ENCODE measurements around the gene OLFML2B.

Gene OLFML2B

DNA sequence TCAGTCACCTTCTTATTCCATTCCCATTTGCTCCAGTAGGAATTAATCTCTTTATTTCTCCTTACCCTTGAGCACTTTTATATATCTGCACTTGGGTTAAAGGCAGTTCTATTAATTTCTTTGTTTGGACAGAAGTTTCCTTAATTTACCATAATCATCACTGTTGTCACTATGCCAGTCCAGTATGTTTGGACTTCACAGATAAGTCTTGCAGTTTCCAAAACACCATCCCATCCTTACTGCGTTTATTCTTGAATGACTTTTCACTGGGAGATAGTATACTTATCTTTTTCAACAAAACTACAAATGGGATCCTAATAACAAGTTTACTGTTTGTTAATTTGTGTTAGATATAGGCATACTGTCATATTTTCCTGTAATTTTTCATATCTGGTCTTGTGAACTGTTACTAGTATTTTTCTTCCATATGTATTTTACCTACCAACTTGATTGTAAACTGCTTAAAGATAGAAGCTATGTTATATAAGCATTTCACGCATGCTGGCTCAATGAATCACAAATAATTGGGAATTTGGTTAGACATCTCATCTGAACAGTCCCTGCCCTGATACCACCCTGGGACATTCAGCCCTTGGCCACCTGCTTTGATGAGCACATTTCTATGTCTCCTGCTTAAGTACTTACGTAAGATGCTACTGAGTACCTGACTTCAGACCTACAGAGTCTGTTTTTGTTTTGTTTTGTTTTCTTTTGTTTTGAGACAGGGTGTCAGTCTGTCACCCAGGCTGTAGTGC, 78.2 kb downstream of the OLFML2B start:
- DNase-seq (ENCODE audit: low read depth, low spot score) = no peak

DNA sequence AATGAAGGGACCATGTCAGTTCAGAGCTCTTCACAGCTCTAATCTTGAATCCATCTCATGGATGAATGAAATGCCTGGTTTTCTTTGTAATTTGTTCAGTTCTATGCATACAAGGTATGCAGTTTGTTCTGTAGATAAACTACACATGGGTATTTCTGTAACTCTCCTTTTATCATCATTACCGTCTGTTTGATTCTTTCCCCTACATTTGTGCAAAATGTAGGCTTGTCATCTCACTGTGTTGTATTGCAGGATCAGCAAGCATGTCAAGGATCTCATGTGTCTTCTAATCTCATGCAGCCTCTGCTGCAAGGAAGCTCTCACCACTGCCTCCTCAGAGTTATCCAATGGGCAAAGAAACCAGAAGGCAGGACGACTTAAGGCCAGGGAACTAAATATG, 79.3 kb downstream of the OLFML2B start:
- DNase-seq (ENCODE audit: low read depth, low spot score) = no peak

GRCh38 chr1:161943737-161944136, 79.9 kb downstream of the OLFML2B start:
- no peak for DNase-seq (ENCODE audit: low read depth, low spot score)

DNA sequence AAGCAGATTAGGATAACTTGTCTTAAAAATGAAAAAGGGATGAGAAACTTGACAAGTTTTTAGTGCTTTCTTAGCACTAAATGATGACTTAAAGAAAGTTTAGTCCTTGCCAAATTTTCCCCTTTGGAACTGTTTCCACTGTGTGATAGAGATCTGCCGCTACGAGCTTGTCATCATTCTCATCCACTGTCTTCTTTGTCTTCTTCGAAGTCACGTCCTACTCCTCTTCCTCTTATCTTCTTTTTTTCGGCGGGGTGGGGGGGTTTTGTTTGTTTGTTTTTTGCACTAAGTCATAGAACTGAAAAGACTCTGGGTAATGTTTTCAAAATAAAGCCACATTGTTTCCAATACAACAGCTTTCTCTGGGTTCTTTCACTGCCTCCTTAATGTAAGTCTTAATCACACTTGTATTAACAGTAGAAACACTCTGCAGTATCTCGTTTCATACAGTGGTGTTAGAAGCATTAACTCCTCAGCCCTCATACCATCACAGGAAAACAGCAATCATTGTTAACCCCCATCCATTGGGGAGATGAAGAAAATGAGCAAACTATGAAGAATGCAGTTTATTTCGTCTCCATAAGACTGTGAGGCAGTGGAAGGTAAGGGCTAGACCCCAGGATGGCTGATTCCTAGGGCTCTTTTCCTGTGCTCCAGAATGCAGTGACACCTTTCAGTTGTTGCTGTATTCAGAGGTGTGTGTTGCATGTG, 81.8 kb downstream of the OLFML2B start:
- no peak for DNase-seq (ENCODE audit: low read depth, low spot score)

DNA sequence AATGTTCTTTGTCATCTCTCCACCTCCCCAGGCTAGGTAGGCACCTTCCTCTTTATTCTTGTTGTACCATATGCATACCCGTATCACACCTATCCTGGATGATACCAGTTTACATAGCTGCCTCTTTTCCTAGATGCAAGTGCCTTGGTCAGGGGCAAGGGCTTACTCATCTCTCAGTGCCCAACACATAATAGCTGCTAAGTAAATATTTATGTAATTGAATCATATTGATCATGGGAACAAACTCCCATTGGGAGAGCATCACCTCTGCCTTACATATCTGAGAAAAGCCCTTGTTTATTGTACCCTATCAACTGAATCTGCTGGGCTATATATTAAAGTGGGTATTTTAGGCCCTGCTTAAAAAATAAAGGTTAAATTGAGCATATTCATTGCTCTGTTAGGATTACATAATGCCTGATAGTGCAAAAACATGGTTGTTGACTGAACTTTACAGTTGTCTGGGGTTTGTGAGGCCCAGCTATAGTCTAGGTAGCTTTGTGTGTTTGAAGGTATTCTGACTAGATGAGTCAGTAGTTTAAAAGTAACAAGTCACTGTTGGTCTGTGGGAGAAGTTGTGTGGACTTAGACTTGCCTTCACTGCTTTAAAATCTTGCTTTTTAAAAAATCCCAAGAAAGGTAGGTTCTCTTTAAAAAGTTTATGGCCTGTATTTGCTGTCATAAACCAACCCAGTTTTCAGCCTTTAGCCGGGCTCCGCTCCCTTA, 82.6 kb downstream of the OLFML2B start:
- no peak for DNase-seq (ENCODE audit: low read depth, low spot score)

DNA sequence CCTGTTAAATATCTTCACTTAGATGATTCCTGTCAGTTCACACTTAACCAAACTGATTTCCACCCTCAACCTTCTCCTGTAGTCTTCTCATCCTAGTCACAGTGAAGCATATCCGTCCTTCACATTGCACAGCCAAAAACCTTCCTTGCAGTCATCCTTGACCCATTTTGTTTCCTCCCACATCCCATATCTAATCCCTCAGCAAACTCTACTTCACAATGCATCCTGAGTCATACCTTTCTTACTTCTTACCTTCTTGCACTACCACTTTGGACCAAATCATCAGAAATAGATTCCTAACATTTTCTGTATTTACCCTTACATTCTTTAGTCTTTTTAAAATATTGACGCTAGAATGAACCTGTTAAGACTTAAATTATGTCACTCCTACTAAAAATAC, 86.9 kb downstream of the OLFML2B start:
- no peak for DNase-seq (ENCODE audit: low read depth, low spot score)

DNA sequence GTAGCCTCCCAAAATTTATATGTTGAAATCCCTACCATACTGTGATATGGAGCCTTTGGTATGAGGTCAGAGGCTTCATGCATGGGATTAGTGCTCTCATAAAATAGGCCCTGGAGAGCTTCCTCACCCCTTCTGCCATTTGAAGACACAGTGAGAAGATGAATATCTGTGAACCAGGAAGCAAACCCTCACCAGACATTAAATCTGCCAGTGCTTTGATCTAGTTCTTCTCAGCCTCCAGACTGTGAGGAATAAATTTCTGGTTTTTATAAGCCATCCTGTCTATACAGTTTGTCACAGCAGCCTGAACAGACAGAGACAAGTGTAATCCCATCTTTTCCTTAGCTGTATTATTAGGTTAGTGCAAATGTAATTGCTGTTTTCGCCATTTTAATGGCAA, 88.4 kb downstream of the OLFML2B start:
- no peak for DNase-seq (ENCODE audit: low read depth, low spot score)

DNA sequence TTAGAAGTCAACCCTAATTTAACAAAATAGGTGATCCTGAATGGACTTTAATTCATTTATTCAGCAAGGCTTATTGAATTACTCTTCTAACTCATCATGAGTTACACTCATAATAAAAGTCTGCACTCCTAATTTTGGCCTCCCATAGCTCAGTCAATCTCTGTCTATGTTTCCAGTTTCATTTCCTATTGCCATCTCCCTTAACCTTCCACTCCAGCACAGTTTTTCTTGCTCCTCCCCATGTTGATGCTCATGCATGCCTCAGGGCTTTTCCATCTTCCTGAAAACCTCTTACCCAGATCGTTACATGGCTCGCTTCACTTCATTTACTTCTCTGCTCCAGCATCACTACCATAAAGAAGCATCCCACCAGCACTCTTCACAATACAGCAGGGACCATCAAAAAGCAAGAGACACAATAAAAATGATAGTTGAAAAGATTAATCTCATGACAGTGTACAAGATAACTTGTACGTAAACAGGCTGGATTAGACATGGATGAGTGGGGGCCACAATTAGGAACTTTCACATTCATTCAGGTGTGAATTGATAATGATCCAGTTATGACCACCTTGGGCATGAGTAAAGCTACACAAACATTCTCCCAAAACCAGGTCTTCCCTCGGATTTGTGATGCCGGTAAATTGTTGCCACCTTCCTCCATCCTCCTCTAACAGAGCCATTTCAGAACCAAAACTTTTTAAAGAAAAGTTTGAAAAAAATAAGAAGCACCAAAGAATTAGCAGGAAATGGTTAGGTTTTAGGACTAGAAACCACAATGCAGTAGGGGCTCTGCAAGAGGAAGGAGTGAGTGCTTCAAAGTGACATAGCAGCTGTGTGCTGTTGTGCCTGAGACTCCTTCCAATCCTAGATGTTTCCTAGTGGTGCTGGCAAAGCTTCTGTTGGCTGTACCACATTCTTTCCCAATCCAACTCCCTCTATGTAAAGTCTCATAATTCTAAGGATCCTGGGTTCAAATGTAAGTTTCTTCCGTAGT, 89.8 kb downstream of the OLFML2B start:
- no peak for DNase-seq (ENCODE audit: low read depth, low spot score)

Measured in smooth muscle cell of the brain vasculature (primary cell).